Measurements from ENCODE around the gene MYOZ1. TPM values are rescaled to one million over a fixed set of nuclear protein-coding genes. Genes with fewer than 3 reads are reported as not detected.
"Not testable (repeated sequence)": the region's sequence is repeated elsewhere in the genome, so short reads cannot be mapped to it uniquely, and the experiment has no call there.

The MYOZ1 gene
- total and polyA plus RNA-seq, 2 donors (not counting 1 experiment from before 2014, with no cell fraction given), result not detected

GRCh38 chr10:73665581-73665980 lies 24.3 kb upstream of the MYOZ1 start:
- H3K4me3 ChIP-seq (ENCODE audit: control extremely low read depth in 1 of 5, extremely low read depth in 1 of 5, insufficient read depth in 1 of 5, low read depth in 2 of 5, low read length in 4 of 5); H3K4me1 ChIP-seq (ENCODE audit: control insufficient read depth in 2 of 2, insufficient read depth in 2 of 2, low read length in 2 of 2); H3K27me3 Mint-ChIP-seq; H2AFZ ChIP-seq (ENCODE audit: insufficient read depth, low read depth, low read length, poor library complexity, severe bottlenecking); DNase-seq; H3K4me2 ChIP-seq (replicated peaks; ENCODE audit: low read depth, low read length, poor library complexity, severe bottlenecking); intact Hi-C loops (cut with micrococcal nuclease); H4K20me1 ChIP-seq (ENCODE audit: control insufficient read depth, insufficient read depth, low read length, poor library complexity, severe bottlenecking); ATAC-seq (ENCODE audit: low read depth); H3K27me3 ChIP-seq (replicated peaks in 1 of 4; ENCODE audit: control extremely low read depth in 1 of 4, control insufficient read depth in 3 of 4, insufficient read depth in 4 of 4, low read length in 3 of 4); H3K9me3 ChIP-seq (ENCODE audit: control extremely low read depth in 1 of 3, control insufficient read depth in 2 of 3, insufficient read depth in 1 of 3, low read length in 2 of 3); POLR2A ChIA-PET; H3K36me3 ChIP-seq (replicated peaks in 1 of 2; ENCODE audit: control extremely low read depth in 1 of 2, control insufficient read depth in 1 of 2, extremely low read depth in 1 of 2, insufficient read depth in 2 of 2, low read length in 1 of 2); CTCF ChIA-PET; H3K27ac ChIP-seq (ENCODE audit: low read length in 2 of 2); H3K27ac Mint-ChIP-seq; H3K9ac ChIP-seq (ENCODE audit: low read length); H3K9me3 Mint-ChIP-seq (ENCODE audit: insufficient read depth); H3K4me3 Mint-ChIP-seq; H3K4me1 Mint-ChIP-seq; H3K79me2 ChIP-seq (ENCODE audit: control insufficient read depth, insufficient read depth, low read length): not testable (repeated sequence)
- 96% methylated on average over 3 of the region's 3 CpGs for WGBS (ENCODE audit: insufficient coverage)

GRCh38 chr10:73664156-73665040 lies 23.1 kb upstream of the MYOZ1 start:
- H3K27me3 Mint-ChIP-seq; H3K9ac ChIP-seq (ENCODE audit: low read length); H3K4me3 Mint-ChIP-seq; H4K20me1 ChIP-seq (ENCODE audit: control insufficient read depth, insufficient read depth, low read length, poor library complexity, severe bottlenecking); POLR2A ChIA-PET; H3K27ac Mint-ChIP-seq; H3K36me3 ChIP-seq (replicated peaks in 1 of 2; ENCODE audit: control extremely low read depth in 1 of 2, control insufficient read depth in 1 of 2, extremely low read depth in 1 of 2, insufficient read depth in 2 of 2, low read length in 1 of 2); H3K4me2 ChIP-seq (replicated peaks; ENCODE audit: low read depth, low read length, poor library complexity, severe bottlenecking); H2AFZ ChIP-seq (ENCODE audit: insufficient read depth, low read depth, low read length, poor library complexity, severe bottlenecking); CTCF ChIA-PET; H3K9me3 Mint-ChIP-seq (ENCODE audit: insufficient read depth); H3K27me3 ChIP-seq (replicated peaks in 1 of 4; ENCODE audit: control extremely low read depth in 1 of 4, control insufficient read depth in 3 of 4, insufficient read depth in 4 of 4, low read length in 3 of 4); H3K9me3 ChIP-seq (ENCODE audit: control extremely low read depth in 1 of 3, control insufficient read depth in 2 of 3, insufficient read depth in 1 of 3, low read length in 2 of 3); H3K27ac ChIP-seq (ENCODE audit: low read length in 2 of 2); DNase-seq; ATAC-seq (ENCODE audit: low read depth); H3K79me2 ChIP-seq (ENCODE audit: control insufficient read depth, insufficient read depth, low read length); H3K4me1 ChIP-seq (ENCODE audit: control insufficient read depth in 2 of 2, insufficient read depth in 2 of 2, low read length in 2 of 2); H3K4me3 ChIP-seq (ENCODE audit: control extremely low read depth in 1 of 5, extremely low read depth in 1 of 5, insufficient read depth in 1 of 5, low read depth in 2 of 5, low read length in 4 of 5); intact Hi-C loops (cut with micrococcal nuclease); H3K4me1 Mint-ChIP-seq: not testable (repeated sequence)
- 89% methylated on average over 9 of the region's 13 CpGs for WGBS (ENCODE audit: insufficient coverage)

- H4K20me1 ChIP-seq (ENCODE audit: control insufficient read depth, insufficient read depth, low read length, poor library complexity, severe bottlenecking); H3K4me1 ChIP-seq (ENCODE audit: control insufficient read depth in 2 of 2, insufficient read depth in 2 of 2, low read length in 2 of 2); POLR2A ChIA-PET; ATAC-seq (ENCODE audit: low read depth); H3K9me3 Mint-ChIP-seq (ENCODE audit: insufficient read depth); H2AFZ ChIP-seq (ENCODE audit: insufficient read depth, low read depth, low read length, poor library complexity, severe bottlenecking); H3K27me3 Mint-ChIP-seq; H3K36me3 ChIP-seq (replicated peaks in 1 of 2; ENCODE audit: control extremely low read depth in 1 of 2, control insufficient read depth in 1 of 2, extremely low read depth in 1 of 2, insufficient read depth in 2 of 2, low read length in 1 of 2); H3K9me3 ChIP-seq (ENCODE audit: control extremely low read depth in 1 of 3, control insufficient read depth in 2 of 3, insufficient read depth in 1 of 3, low read length in 2 of 3); H3K4me2 ChIP-seq (replicated peaks; ENCODE audit: low read depth, low read length, poor library complexity, severe bottlenecking); CTCF ChIA-PET; DNase-seq; H3K27me3 ChIP-seq (replicated peaks in 1 of 4; ENCODE audit: control extremely low read depth in 1 of 4, control insufficient read depth in 3 of 4, insufficient read depth in 4 of 4, low read length in 3 of 4); H3K27ac ChIP-seq (ENCODE audit: low read length in 2 of 2); intact Hi-C loops (cut with micrococcal nuclease); H3K9ac ChIP-seq (ENCODE audit: low read length); H3K4me1 Mint-ChIP-seq; H3K4me3 ChIP-seq (ENCODE audit: control extremely low read depth in 1 of 5, extremely low read depth in 1 of 5, insufficient read depth in 1 of 5, low read depth in 2 of 5, low read length in 4 of 5); H3K79me2 ChIP-seq (ENCODE audit: control insufficient read depth, insufficient read depth, low read length); H3K4me3 Mint-ChIP-seq; H3K27ac Mint-ChIP-seq: not testable (repeated sequence)
- WGBS (ENCODE audit: insufficient coverage), result 75% methylated on average over 5 of the region's 10 CpGs
Observed at GRCh38 chr10:73663621-73664020, 22.3 kb upstream of the MYOZ1 start.

GRCh38 chr10:73662705-73663104 lies 21.4 kb upstream of the MYOZ1 start:
- H3K27me3 ChIP-seq (replicated peaks in 1 of 4; ENCODE audit: control extremely low read depth in 1 of 4, control insufficient read depth in 3 of 4, insufficient read depth in 4 of 4, low read length in 3 of 4); H3K4me3 ChIP-seq (ENCODE audit: control extremely low read depth in 1 of 5, extremely low read depth in 1 of 5, insufficient read depth in 1 of 5, low read depth in 2 of 5, low read length in 4 of 5); H3K27ac Mint-ChIP-seq; H3K4me1 Mint-ChIP-seq; H3K4me1 ChIP-seq (ENCODE audit: control insufficient read depth in 2 of 2, insufficient read depth in 2 of 2, low read length in 2 of 2); H4K20me1 ChIP-seq (ENCODE audit: control insufficient read depth, insufficient read depth, low read length, poor library complexity, severe bottlenecking); H3K79me2 ChIP-seq (ENCODE audit: control insufficient read depth, insufficient read depth, low read length); H3K9ac ChIP-seq (ENCODE audit: low read length); intact Hi-C loops (cut with micrococcal nuclease); H3K27me3 Mint-ChIP-seq; DNase-seq; H2AFZ ChIP-seq (ENCODE audit: insufficient read depth, low read depth, low read length, poor library complexity, severe bottlenecking); H3K27ac ChIP-seq (ENCODE audit: low read length in 2 of 2); H3K9me3 ChIP-seq (ENCODE audit: control extremely low read depth in 1 of 3, control insufficient read depth in 2 of 3, insufficient read depth in 1 of 3, low read length in 2 of 3); POLR2A ChIA-PET; H3K4me2 ChIP-seq (replicated peaks; ENCODE audit: low read depth, low read length, poor library complexity, severe bottlenecking); ATAC-seq (ENCODE audit: low read depth); H3K36me3 ChIP-seq (replicated peaks in 1 of 2; ENCODE audit: control extremely low read depth in 1 of 2, control insufficient read depth in 1 of 2, extremely low read depth in 1 of 2, insufficient read depth in 2 of 2, low read length in 1 of 2); H3K4me3 Mint-ChIP-seq; H3K9me3 Mint-ChIP-seq (ENCODE audit: insufficient read depth); CTCF ChIA-PET: not testable (repeated sequence)
- WGBS (ENCODE audit: insufficient coverage), result 94% methylated on average over 5 of the region's 7 CpGs

Measured in B cell (primary cell).